Activated CD8-positive, alpha-beta memory T cell treated with anti-CD3 and anti-CD28 coated beads, Interleukin-2, amount 50 U/mL, for 48 hours (primary cell): ENCODE results near the gene TJP3.
"Not testable (repeated sequence)": the region's sequence is repeated elsewhere in the genome, so short reads cannot be mapped to it uniquely, and the experiment has no call there.

Experiments
- DNase-seq: peaks from one replicate; pipeline ENCODE4 v3.0.0-alpha.2; 2020

Gene TJP3

GRCh38 chr19:3746371-3747056 is 38.3 kb downstream of the TJP3 start:
- DNase-seq: no peak

- DNase-seq: no peak
Observed at GRCh38 chr19:3748965-3749364, 40.8 kb downstream of the TJP3 start.

GRCh38 chr19:3750211-3750610 is 42.0 kb downstream of the TJP3 start:
- no peak for DNase-seq

DNA sequence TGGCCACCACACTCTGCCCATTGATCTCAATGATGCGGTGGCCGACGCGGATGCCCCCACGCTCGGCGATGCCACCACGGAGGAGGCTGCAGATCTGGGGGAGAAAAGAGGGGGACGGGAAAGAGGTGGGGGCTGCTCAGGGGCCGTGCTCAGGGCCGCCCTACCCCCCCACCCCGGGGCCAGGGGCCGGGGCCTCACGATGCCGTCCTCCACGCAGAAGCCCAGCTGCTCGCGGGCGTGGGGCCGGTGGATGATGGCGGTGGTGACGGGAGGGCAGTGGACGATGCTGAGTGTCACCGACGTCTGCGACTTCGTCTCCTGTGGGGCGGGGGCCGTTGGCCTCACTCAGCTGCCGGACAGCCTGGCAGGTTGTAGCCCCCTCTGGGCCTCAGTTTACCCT is 43.1 kb downstream of the TJP3 start:
- DNase-seq: no peak

DNA sequence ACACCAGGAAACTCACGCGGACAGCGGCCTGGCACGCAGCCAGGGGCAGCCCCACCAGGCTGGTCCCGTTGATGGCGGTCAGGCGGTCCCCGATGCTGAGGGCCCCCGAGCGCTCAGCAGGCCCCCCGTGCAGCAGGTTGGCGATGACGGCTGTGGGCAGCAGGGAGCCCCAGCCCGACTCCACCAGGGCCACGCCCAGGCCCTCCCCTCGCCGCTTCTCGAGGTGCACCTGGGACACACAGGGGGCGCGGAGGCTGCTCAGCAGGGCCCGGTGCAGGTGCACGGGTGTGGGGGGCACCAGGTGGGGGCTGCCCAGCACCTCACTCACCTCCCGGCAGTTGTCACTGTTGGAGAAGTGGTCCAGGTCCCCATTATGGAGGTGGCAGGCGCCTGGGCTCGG is 44.3 kb downstream of the TJP3 start:
- DNase-seq: no peak

DNA sequence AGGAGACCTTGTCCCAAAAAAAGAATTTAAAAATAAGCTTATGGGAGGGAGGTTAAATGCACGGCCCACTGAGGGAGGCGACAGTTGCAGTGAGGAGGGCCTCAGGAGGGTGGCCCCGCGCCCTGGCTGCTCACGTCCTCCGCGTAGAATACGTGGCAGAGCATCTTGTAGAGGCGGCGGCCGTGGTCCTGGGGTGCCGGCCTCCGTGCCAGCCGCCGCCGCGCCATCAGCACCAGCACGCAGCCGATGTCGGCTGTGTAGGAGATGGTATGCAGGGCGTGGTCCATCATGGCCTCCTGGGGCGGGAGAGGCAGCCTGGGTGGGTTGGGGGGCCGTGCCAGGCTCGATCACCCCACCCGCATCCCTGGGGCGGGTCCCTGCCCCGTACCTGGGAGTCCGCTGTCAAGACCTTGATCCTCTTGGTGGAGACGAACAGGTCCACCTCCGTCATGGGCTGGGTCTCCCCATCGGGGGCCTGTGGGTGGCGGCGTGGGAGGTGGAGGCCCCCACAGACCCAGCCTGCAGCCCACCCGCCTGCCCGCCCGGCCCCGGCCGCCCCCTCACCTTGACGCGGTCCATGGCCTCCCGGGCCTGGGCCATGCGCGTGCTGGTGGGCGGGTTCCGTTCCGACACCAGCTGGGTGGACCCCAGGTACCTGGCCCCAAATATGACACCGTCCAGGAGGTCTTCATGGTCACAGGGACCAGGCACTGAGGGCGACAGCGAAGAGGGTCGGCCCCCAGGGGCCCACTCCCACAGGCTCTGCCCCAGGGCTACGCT is 45.6 kb downstream of the TJP3 start:
- no peak for DNase-seq

DNA sequence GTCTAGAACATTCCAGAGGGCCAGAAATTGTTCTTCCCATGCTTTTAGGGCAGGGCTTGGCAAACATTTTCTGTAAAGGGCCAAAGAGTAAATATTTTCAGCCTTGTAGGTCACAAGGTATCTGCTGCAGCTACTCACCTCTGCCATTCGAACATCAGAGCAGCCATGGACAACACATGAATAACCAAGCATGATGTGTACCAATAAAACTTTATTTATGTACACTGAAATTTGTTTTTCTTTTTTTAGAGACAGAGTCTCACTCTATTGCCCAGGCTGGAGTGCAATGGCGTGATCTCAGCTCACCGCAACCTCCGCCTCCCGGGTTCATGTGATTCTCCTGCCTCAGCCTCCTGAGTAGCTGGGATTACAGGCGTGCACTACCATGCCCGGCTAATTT is 49.5 kb downstream of the TJP3 start:
- not testable (repeated sequence) for DNase-seq

GRCh38 chr19:3758297-3758696 is 50.1 kb downstream of the TJP3 start:
- DNase-seq: not testable (repeated sequence)

GRCh38 chr19:3759482-3760254 is 51.5 kb downstream of the TJP3 start:
- no peak for DNase-seq

GRCh38 chr19:3760871-3761361 is 52.7 kb downstream of the TJP3 start:
- no peak for DNase-seq

DNA sequence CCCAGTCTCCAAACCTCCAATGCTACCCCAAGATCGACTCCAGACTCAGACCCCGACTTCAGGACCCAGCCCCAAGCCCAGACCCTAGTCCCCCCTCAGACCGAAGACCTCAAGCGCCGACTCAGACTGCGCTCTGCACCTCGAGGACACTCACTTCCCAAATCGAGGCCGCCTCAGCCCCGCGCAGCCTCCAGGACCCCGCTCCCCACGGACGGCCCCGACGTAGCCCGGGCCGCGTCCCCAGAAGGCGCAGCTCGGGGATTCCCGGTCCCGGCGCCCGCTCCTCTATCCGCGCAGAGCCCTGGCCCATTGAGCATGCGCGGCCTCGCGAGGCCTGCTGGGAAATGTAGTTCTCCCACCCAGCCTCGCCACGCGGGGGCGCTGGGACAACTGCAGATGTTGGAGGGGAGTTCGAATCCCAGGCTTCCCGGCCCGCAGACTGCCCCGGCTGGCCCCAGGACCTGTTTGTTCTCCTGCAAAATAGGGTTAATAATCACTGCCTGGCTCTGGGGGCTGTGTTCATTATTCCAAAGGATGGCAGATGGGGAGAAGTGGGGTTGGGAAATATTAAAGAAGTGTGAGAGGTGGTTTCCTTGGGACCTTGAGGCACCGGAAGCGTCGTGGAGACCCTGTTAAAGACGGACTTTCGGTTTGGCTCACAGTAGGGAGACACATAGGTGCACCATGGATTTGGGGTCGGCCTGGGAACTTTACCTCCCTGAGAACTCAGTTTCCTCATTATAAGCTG is 53.4 kb downstream of the TJP3 start, which contains the start of gene APBA3:
APBA3 (minus strand) TSS at position 311 of the 748 bp plus-strand sequence. CDS start 1,428 bp downstream, outside the sequence.
- DNase-seq: peak; percentile 99

DNA sequence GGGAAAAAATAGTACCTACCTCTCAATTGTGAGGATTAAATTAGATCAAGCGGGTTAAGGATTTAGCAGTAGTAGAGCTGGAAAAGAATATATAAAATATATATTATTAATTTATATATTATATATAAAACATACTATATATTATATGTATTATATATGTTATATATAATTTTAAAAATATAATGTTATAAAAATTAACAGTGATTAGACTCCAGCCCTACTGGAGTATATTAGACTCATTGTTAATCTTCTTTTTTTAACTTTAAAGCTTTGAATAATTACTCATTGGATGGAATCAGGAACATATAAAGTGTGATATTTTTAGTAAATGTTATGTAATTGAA is 53.9 kb downstream of the TJP3 start:
- no peak for DNase-seq

- peak; percentile 99 for DNase-seq
Observed at GRCh38 chr19:3762501-3763459, 54.6 kb downstream of the TJP3 start, which contains the start of gene MRPL54. Gene MRPL54, plus strand, starts transcription at chr19:3762682. Its CDS starts 19 bp downstream, at chr19:3762701.

DNA sequence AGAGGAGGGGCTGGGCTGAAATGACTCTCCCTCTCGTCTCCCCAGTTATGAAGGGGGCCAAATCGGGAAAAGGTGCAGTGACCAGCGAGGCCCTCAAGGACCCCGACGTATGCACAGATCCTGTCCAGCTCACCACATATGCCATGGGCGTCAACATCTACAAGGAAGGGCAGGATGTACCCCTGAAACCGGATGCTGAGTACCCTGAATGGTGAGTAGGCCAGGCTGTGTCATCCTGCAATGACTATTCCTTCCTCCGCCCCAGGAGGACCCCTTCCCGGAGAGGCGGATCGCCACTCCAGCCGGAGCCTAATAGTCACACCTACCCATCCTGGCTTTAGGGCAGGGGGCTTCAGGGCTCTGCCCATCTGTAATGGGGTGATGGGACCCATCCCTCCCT is 56.9 kb downstream of the TJP3 start:
- DNase-seq: no peak

GRCh38 chr19:3765757-3766156 is 57.6 kb downstream of the TJP3 start:
- not testable (repeated sequence) for DNase-seq

GRCh38 chr19:3766520-3766919 is 58.3 kb downstream of the TJP3 start:
- DNase-seq: no peak

GRCh38 chr19:3767050-3767449 is 58.9 kb downstream of the TJP3 start:
- DNase-seq: no peak

GRCh38 chr19:3768015-3768747 is 60.0 kb downstream of the TJP3 start:
- DNase-seq: no peak

GRCh38 chr19:3768748-3769099 is 60.5 kb downstream of the TJP3 start:
- no peak for DNase-seq

DNA sequence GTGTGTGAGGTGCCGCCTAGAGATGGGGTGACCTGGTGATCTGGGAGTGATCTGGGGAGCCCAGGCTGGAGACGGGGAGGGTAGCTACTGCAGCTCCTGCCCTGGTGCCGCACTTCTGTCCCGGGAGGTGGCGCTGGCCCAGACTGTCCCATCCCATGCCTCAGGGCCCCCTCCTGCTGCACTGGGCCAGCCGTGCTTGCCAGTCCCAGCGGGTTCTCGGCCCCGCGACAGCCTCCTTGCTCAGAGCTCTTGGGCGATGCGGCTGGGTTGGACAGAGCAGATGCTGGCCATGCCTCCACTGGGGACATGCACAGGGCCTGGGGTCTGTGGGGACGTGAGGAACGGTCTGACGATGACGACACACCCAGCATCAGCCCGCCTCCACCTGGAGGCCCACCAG is 61.3 kb downstream of the TJP3 start:
- no peak for DNase-seq
